HG02840 (cell line): Measurements from ENCODE around the gene GLS2.
"Not testable (repeated sequence)": the region's sequence is repeated elsewhere in the genome, so short reads cannot be mapped to it uniquely, and the experiment has no call there.

Source experiments
- ATAC-seq: cut with Tn5 transposase; IDR thresholded peaks from one replicate; pipeline ENCODE4 v1.9.1; 2021; ENCODE audit warnings: mild to moderate bottlenecking, moderate library complexity, moderate number of reproducible peaks; ENCODE audit not compliant: unreplicated experiment, low FRiP score

The GLS2 gene

GRCh38 chr12:56488041-56488955 lies at the start of gene GLS2:
TSS of gene GLS2 (minus strand) at chr12:56488161. CDS start at chr12:56488118, 43 bp downstream.
- peak; percentile 76 for ATAC-seq

- ATAC-seq, result no peak
These were observed 49.6 kb upstream of the GLS2 start for GRCh38 chr12:56537546-56537945.

GRCh38 chr12:56530390-56531055 lies 42.6 kb upstream of the GLS2 start:
- ATAC-seq, result no peak

GRCh38 chr12:56529656-56530055 lies 41.7 kb upstream of the GLS2 start:
- ATAC-seq, result no peak

- no peak for ATAC-seq
These were observed 40.9 kb upstream of the GLS2 start for GRCh38 chr12:56528846-56529245.

- no peak for ATAC-seq
These were observed 34.6 kb upstream of the GLS2 start for GRCh38 chr12:56522411-56523193.

- no peak for ATAC-seq
These were observed 33.8 kb upstream of the GLS2 start, which contains the start of gene RBMS2 for GRCh38 chr12:56521590-56522371. TSS of gene RBMS2 (plus strand) at chr12:56521820. CDS start at chr12:56522024, 204 bp downstream.

- ATAC-seq, result no peak
These were observed 33.2 kb upstream of the GLS2 start for GRCh38 chr12:56521209-56521589.

- no peak for ATAC-seq
These were observed 32.5 kb upstream of the GLS2 start for GRCh38 chr12:56520506-56520905.

GRCh38 chr12:56520048-56520447 lies 32.1 kb upstream of the GLS2 start:
- no peak for ATAC-seq

GRCh38 chr12:56518570-56518969 lies 30.6 kb upstream of the GLS2 start:
- ATAC-seq, result no peak

GRCh38 chr12:56517854-56518253 lies 29.9 kb upstream of the GLS2 start:
- ATAC-seq, result no peak

GRCh38 chr12:56514014-56514318 lies 26.0 kb upstream of the GLS2 start:
- not testable (repeated sequence) for ATAC-seq

GRCh38 chr12:56510786-56511185 lies 22.8 kb upstream of the GLS2 start:
- ATAC-seq, result no peak

- ATAC-seq, result not testable (repeated sequence)
These were observed 11.9 kb upstream of the GLS2 start for GRCh38 chr12:56499879-56500278.

GRCh38 chr12:56499452-56499851 lies 11.5 kb upstream of the GLS2 start:
- not testable (repeated sequence) for ATAC-seq

- not testable (repeated sequence) for ATAC-seq
These were observed 10.4 kb upstream of the GLS2 start for GRCh38 chr12:56498126-56498902.

- not testable (repeated sequence) for ATAC-seq
These were observed 8.7 kb upstream of the GLS2 start for GRCh38 chr12:56496704-56497103.

- not testable (repeated sequence) for ATAC-seq
These were observed 6.5 kb upstream of the GLS2 start for GRCh38 chr12:56494481-56494880.

- not testable (repeated sequence) for ATAC-seq
These were observed 6.1 kb upstream of the GLS2 start for GRCh38 chr12:56494106-56494415.
